NCI-H82 (cell line): ENCODE data around the gene BRINP2.

Experiments
- DNase-seq: peaks from one replicate; lab custom pipeline; 2025; lab: John Stamatoyannopoulos, UW

The BRINP2 gene

DNA sequence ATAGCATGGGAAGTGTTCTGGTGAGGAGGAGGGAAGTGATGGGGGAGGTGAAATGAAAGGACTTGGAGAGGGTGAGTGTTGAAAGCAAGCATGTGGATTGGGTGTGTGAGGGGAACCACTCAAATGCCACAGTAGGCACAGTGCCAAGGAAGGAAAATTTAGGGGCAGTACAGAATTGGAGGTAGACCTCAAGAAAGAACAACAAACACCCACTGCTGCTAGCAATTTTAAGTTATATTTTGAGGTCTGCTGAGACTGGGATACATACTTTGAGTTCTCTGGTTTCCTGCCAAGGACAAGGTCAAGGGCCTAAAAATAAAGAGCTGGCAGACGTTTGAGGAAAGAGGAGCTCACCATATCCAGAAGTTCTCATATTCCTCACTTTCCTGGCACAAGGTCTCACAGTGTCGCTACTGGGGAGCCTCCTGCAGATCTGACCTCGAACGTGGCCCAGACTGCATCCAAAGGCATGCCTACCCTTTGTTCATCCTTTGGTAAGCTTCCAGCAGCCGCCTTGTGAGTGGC, 104.0 kb downstream of the BRINP2 start:
- no peak for DNase-seq

DNA sequence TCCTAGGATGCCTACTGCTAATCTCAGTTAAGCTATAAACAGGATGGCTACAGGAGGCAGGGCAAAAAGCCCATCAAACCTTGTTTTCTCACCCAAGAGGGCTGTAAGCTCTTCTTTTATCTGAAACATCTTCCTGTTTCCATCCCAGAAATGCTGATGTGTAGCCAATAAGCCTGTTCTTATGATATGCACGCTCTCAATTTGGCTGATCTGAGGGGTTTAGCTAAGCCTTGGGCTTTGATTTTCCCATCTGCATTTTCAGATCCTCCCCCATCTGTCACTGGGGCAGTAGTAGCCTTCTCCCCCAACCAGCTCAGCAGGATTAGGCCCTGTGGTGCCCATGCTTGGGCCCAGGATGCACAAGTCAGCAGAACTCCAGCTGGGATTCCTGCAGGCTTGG, 105.0 kb downstream of the BRINP2 start:
- DNase-seq = peak; percentile 88

DNA sequence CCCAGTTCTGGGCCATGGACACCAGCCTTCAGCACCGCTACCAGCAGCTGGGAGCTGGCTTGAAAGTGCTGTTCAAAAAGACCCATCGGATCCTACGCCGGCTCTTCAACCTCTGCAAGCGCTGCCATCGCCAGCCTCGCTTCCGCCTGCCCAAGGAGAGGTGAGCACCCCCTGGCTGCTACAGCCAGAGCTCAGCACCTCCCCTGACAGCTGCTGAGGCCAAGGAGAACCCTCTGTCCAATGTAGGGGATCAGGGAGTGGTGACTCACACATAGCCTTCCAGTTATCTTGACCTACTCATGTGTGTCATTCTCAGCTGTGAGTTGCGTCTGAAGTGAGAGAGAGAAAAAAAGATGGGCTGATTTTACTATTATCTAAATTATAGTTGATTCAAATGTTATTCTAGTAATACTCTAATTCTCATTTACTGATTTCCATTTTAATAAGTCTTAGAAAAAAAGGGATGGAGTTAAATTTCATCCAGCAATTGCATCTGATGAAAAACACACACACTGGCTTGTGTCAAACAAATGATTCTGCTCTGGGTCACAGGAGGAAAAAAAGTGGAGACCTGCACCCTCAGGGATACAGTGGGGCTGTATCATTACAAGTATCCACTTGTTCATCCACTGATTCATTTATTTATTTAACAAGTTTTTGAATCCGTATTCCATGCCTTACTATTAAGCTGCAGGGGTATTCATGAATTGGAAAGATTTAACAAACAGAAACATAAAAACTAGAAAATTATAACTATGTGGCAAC, 108.0 kb downstream of the BRINP2 start:
- DNase-seq = no peak

DNA sequence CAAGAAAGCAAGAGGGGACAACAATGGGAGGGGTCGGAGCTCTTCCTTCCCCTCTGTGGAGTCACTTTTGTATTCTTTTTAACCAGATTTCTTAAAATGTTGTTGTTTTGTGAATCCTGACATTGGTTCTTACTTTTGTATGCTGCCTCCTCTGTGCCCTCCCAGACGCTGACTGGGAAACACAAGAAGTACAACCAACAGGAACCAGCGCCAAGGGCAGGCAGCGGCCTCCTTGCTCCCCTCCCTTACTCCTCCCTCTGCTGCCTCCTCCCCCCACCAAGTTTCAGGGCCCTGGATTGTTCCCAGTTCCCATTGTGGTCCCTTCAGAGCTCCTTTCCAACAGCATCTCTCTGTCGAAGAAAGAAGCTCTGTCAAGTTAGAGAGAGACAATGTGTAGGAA, 111.1 kb downstream of the BRINP2 start:
- no peak for DNase-seq

DNA sequence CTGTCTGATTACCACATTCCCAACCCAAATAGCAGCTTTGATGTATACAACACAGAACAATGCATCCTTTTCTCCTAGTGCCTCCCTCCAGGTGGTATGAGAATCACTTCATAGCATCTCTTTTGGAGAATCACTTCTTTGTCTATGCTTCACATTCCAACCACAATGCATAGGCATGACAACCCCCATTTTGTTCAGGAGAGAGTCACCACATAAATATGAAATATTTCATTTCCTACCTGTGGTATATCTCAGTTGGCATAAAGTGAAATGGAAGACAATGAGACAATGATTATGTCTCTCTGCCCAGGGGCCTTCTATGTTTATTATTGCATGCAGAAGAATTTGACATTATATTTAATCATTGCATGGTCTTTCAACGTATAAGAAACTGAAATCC, 112.2 kb downstream of the BRINP2 start:
- DNase-seq = no peak

DNA sequence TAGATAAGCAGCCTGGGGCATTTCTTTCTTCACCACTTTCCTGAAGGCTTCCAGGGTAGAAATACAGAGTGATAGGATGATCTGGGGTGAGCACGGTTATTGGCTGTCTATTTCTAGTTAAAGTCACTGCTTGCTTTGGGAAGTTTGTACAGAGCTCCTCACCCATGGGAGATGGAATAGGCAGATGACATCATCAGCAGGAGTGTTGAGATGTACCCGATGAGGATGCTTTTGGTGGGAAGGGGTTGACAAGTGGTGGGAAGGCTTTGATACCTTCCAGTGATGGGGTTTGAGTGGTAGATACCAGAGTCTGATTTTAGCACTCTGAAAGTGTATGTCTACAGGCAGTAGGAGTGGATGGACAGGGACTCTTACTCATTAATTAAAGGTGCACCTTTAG, 112.6 kb downstream of the BRINP2 start:
- DNase-seq = no peak

DNA sequence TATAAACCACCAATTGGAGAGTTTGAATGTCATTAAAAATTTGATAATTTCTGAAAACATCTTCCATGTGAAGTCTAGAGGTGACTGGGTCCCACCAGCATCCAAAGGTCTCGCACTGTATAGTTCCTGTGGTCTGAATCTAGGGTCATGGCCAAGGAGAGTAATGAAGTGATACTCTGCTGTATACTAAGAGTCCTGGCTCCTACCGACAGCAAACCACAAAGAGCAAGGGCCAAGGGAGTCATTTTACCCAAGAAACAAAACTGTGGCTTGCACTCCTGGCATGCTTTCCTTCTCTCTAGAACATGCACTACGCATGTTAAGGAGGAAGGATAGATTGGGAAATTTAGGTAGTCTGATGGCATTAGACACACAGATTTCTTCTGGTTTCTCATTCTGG, 115.6 kb downstream of the BRINP2 start:
- DNase-seq = no peak

DNA sequence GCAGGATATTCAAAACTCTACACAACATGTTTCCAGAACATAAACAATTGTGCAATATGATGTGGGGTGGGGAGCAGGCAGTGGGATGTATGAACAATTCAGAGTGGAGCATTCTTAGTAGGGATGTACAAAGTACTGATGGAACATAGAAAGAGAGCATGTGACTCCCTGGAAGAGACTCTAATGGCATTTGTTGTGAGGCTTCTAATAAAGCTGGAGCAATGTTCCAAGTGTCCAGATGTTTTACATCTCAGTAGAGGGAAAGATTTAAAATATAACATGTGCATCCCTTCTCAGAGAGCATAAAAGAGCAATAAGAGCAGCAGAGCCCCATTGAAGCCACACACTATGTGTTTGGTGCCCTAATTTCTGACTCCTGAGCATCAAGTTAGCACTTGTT, 116.5 kb downstream of the BRINP2 start:
- no peak for DNase-seq

DNA sequence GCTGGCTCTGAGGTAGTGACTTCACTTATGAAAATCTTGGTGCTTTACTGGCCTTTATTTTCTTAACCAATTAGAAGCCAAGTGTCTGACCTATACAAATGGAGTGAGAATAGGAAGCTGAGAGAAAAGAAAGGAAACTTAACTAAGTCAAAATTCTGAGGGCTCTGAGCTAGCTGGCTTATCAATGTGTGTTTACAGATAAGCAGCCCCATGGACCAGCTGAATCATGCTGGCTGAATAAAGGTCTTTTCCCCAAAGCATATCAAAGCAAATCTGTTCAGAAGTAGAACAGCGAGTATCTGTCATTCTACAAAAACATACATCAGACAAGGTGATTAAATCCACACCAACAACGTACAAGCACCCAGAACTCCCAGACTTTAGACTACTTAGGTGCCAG, 117.2 kb downstream of the BRINP2 start:
- no peak for DNase-seq

DNA sequence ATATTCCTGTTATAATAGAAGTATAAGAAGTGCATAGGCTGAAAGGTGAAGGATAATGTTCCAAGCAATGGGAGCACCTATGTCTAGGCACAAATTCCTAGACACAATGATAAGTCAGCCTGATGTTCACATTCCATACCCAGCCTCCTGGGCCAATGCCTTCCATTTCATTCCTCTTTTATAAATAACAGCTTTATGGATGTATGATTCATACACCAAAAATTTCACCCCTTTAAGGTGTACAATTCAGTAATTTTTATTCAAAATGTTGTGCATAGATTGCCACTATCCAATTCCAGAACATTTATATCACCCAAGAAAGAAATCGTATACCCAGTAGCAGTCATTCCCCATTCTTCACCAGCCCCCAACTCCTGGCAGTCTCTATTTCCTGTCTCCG, 118.8 kb downstream of the BRINP2 start:
- no peak for DNase-seq

DNA sequence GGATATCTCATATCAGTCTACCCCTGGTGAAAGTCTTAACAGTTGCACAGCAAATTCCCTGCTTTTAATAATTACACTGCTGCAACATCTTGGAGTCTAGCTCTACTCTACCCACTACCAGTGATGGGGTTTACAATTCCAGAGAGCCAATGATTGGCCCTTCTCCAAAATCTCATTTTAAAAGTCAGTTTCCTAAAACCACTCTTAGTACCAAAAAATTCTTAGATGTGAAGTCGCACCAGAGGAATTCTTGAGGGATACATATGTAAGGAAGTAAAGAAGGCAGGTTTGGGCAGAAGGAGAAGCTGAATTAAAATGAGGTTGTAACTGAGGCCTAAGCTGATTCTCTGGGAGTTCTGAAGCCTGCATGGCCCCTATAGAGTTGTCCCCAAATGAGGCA, 129.7 kb downstream of the BRINP2 start:
- DNase-seq = no peak

DNA sequence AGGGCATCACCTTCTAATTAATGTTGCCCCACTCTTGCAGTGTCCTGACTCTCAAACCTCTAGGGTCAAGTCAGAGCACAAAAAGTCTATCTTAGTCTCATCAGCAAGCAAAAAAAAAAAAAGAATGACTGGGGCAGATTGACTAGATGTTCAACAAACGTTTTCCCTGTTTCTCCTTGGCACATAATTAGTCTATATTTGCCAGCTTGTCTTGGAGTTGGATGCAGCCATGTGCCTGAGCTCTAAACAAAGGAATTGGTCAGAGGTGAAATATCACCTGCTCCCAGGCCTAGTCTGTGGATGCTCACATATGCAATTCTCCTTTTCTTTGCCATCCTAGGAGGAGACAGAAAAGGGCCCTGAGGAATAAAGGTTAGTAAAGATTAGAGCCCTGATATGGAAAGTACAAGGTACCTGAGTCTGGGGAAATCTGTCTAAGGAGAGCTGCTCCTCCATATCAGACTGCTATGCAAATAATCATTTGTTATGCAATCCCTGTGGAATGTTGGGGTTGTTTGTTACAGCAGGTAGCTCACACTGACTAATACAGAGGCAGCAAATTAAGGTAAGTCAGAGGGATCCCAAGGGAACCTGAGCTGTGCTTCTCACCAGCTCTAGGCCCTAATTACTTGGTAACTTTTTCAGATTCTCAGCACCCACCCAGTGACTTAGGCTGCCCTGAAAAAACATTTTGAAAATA, 130.8 kb downstream of the BRINP2 start:
- DNase-seq = no peak

DNA sequence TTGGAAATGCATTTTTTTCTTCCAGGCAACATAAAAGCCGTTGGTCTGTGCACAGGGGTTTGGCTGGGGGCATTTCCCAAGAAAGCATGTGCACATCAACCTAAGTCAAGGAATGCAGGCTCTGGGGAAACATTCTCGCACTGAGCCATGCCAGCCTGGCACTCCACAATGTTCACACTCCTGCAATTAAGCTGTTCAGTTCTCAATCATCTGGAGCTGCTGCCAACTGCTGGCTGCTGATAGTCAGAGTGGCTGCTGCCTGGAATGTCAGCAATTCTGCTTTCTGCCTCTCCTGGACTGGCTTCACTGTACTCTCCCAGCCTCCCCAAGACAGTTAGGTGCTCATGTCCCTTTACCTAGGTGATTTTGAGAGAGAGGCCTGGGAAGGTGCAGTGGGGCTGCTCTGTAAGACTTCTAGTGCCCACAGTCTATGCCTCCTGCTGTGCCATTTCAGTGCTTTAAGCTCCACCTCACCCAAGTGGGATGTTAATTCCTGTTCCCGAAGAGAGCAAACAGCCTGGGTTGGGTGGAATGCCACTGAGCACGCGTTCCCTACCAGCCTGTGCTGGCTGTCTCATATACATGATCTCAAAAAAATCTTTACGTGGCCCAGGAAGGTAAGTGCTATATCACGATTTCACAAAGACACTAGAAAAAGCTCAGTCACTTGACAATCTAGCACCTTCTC, 131.7 kb downstream of the BRINP2 start:
- DNase-seq = no peak

DNA sequence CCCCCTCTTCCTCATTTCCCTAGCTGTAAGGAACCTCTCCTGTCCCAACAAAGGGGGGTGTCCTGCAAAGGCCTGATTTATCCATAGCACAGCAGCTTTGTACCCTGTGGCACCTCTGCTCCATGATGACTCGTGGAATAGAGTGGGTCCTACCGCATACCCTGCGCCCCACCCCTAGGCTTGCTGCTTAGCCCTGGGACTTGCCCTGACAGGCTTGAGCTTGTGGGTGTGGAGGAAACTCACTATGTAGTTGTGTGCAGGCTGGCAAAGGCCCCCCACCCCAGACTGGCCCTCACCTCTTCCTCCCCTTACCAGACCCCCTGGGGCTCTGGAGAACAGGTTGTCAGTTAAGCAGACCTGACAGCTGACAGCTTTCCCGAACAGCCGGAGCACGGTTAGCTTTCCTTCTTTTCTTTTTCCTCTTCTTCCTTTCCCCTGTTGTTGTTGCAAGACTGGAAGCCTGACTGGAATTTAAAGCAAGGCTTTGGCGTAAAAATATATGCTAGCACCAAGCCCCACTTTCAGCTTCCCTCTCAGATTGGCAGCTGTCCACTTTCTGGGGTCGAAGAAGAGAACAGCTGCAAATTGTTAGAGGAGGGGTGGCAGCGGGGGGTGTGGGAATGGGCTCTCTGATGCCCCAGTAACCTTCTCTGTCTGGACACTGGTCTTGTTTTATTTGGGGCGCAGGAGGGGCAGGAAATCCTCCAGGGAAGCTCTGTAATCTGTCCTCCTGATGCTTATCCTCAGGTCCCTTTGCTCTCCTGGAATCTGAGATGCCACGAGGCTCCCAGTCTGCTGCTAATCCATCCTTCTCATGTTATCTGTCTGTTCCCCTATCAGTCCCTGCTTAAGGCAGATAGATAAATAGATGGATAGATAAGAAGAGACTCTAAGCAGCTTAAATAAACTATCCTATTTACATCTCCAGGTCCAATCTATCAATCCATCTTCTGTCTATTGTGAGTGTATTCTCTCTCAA, 134.6 kb downstream of the BRINP2 start:
- DNase-seq = peak; percentile 99

DNA sequence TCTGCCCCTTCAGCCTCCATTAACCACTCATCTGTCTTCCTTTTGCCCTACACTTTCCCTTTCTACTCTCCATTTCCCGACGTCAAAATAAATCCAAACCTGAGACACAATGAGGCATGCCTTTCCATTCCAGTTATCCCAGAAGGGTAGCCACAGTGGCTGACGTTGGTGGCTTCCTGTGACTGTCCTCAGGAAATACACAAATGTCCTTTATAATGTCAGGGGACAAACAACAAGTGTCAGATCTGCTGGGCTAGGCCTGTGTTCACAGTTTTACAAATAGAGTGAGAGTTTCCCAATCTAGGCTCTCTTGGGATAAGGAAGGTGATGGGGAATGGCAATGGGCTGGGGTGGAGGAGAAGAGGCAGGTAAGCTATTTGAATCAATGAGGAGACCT, 135.3 kb downstream of the BRINP2 start:
- no peak for DNase-seq

DNA sequence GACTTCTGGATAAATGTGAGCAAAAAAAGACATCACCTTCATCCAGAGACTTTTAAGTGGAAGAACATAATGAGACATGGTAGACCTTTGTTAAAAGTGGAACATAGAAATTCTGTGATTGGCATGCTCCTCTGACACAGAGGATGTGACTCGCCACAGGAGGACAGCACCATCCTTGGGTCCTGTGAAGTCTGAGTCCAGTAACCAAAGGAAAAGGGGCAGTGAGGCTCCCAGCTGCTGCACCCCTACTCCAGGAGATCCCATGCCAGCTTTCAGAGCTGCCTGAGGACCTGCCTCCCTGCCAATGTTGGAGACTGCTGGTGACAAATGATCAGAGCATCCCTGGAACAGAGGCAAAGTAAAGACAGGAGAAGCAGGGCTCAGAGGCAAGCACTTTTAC, 136.2 kb downstream of the BRINP2 start:
- DNase-seq = no peak

DNA sequence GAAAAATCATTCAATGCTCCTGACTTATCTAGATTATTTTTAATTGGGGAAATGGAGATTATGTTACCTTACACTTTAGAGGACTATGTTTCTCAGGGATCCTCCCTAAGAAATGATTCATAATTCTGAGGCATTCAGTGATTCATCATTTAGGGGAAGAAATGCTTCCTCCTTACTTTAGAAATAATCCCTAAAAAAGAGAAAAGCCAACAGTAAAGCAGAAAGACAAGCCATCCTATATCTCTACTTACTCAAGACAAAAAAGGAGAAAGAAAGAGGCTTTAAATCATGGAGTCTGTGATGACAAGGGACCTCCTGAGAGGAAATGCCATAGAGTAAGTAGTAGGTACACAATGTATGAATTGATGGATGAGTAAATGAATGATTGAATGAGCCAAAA, 137.0 kb downstream of the BRINP2 start:
- DNase-seq = no peak

DNA sequence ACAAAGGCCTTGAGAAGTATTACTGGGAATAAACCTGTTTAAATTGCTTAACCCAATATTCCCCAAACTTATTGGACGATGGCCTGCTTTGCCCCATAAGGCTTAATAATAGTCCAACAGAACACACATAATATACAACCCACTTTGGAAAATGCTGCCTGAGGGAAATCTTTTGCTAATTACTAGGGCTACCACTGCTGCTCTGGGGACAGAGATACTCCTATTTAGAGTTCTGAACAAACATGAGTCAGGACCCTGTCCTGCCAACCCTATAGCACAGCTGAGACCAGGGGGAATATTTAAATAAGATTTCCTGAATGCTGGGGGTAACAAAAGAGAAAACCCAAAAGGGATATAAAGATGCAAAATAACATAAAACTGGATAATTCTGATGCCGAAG, 139.1 kb downstream of the BRINP2 start:
- no peak for DNase-seq

DNA sequence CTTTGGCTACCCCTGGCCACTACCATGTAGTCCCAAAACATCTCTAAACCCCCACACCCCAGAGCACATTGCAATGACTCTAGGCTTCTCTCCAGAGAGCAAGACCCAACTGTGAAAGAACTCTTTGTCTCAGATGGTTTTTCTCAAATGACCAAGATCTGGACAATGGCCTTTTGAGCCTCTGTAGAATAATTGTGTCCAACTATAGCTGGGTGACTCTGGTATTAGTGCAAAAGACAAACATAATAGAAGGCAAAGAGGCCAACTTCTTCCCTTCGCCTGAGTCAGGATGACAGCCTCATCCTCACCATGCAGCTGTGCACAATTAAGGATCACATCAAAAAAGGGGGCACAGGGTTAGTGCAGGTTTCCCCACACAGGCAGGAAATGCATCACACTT, 139.6 kb downstream of the BRINP2 start:
- DNase-seq = no peak

DNA sequence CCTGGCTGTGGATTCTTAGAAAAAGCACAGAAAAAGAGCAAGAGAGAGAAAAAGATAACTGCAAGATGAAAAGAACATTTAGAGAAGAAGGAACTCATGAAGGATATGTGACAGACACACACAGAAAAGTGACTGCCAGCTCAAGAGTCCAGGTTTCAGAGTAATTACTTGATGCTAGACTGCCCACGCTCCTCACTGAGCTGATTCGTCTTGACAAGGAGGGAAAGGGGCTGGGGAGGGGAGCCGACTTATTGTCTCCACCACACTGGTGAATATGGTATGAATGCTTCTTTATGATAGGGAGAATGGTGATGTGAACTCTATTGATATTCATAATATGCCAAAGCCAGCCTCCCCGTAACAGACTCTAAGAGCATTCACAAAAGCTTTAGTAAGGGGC, 140.4 kb downstream of the BRINP2 start:
- peak; percentile 8 for DNase-seq

DNA sequence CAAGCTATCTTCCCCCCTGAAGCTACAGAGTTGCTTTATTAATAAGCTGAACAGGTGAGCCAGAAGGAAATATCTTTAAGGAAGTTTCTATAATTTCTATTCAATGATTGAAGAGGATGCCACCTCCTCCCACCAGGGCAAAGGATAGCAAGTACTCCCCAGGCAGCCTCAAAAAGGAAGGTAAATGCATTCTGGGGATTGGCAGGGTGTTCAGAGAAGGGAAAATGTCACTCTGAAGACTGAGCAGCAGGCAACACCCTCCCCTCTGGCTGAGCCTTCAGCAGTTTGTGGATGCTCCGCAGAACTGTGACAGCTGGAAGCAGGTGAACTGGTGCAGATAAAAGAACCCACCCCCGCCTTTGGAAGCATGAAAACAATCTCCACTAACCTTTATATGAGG, 140.8 kb downstream of the BRINP2 start:
- DNase-seq = no peak

DNA sequence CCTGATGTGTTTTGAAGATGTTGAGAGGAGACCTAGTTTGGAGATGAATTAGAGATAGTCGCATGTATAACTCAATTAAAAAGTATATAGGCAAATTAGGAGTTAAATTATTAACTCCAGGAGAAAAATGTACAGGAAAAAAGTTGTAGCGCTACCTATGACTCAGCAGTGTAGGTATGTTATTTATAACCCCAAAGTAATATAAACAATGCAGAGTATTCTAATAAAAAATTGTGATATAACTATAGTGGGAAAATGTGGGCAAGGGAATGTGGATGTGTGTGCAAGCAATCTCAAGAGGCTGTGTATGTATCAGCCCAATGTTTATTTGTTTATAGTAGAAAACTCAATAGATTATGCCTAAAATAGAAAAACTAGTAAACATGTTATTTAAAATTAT, 144.5 kb downstream of the BRINP2 start:
- DNase-seq = no peak
